ENCODE measurements around the gene ABCG1. TPM values are rescaled to one million over a fixed set of nuclear protein-coding genes. Genes with fewer than 3 reads are reported as not detected.

ABCG1 gene
- total RNA-seq, 1 donor from 2014 or later: 1.2 TPM

DNA sequence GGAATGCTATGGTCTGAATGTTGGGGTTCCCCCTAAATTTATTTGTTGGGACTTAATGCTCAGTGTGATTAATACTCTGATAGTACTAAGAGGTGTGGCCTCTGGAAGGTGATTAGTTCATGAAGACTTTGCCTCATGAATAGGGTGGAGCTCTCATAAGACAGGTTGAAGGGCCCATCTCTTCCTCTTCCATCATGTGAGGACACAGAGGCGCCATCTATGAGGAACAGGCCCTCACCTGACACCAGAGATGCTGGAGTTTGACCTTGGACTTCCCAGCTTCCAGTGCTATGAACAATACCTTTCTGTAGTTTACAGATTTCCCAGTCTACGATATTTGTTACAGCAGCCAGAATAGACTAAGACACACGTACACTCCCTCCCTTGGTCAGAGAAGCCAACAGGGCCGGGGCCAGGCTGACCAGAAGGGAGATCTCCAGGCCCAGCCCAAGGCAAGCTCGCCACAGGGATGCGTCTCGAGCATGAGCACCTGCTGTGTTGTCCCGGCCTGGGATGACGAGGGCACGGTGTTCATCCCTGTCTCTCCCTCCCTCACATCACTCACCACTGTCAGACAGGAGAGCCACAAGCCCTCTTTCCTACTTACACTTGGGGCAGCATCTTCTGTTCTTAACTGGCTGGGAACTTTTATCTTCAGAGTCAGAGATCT, 4.7 kb upstream of the ABCG1 start:
- no peak for DNase-seq (ENCODE audit: low read depth)

- DNase-seq (ENCODE audit: low read depth): no peak
Measured at GRCh38 chr21:42214921-42215320, 4.0 kb upstream of the ABCG1 start.

DNA sequence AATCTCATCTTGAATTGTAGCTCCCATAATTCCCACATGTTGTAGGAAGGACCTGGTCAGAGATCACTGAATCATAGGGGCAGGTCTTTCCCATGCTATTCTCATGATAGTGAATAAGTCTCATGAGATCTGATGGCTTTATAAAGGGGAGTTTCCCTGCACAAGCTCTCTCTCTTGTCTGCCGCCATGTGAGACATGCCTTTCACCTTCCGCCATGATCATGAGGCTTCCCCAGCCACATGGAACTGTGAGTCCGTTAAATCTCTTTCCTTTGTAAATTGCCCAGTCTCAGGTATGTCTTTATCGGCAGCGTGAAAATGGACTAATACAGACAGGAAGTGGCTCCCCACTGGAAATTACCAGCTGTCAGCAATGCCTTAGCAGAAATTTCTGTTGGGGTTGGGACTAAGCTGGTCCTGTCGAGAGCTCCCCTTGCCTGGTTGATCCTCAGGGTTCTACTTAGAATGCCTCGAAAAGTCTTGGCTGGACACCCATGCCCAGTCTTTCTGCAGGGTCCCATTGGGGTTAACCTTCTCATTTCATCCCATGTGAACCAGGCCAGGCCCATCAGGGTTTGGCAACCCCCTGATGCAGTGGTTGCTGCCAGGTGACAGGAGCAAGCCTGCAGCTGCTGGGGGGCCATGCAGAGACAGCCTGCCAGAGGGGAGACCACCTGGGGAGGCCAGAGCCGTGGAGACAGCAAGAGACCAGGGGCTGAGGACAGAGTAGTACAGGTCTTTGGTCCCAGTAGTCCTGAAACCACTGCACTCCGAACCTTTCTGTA, 2.8 kb upstream of the ABCG1 start:
- DNase-seq (ENCODE audit: low read depth): no peak

DNA sequence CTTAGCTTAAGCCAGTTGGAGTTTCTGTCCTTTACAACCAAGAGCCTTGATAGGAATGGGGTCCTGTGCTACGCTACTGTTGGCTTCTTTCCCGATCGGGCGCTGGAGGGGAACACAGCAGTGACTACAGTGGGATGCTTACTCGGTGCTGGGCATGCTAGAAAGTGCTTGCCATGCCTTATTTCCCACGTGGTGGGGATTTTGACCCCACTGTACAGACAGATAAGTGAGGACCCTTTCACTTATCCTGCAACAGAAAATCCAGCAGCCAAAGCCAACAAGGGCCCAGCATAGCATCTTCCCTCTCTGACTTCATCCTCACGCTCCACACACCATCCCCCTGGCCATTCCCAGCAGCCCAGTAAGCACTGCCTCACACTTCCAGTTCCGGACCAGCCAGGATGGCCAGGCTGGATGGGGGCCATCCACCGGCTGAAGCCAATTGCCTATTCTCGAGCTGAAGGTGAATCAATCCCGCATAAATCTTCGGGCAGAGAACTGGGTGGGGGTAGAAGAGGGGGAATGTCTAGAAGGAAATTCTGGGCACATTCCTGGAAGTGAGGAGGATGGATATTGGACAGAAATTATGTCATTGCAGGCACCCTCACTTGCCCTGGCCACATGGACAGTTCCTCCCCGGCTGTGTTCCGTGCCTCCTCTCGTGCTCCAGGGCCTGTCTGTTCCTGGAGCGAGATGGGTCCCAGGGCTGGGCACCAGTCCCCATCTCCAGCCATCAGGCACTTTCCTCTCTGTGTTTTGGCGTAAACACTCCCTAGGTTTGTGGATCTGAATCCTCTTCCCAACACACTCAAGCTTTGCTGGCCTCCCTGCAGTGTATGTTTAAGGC, 2.0 kb upstream of the ABCG1 start:
- DNase-seq (ENCODE audit: low read depth): no peak

DNA sequence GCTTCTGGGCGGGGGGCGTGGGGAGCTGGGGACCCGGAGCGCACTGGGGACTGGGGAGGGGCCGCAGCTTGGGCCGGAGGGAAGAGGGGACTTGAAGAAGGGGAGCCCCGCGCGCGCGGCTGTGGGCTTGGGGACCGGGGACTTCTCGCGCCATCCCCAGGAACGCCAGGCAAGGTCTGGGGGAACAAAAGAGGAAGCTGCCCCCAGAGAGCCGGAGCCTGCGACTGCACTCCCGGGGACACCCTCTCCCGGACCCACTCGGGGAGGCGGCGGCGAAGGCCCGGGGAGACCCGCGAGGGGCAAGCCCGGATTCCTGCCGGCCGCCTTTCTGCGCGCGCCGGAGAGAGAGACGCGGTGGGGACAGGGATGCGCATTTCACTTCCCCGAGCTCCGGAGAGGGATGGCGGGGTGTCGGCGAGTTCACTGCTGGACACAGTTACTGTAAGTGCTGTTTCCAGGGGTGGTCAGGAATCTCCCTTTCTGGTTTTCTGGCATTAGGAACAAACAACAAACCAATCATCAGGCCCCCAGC, 732 bp downstream of the ABCG1 start:
- DNase-seq (ENCODE audit: low read depth): no peak

DNA sequence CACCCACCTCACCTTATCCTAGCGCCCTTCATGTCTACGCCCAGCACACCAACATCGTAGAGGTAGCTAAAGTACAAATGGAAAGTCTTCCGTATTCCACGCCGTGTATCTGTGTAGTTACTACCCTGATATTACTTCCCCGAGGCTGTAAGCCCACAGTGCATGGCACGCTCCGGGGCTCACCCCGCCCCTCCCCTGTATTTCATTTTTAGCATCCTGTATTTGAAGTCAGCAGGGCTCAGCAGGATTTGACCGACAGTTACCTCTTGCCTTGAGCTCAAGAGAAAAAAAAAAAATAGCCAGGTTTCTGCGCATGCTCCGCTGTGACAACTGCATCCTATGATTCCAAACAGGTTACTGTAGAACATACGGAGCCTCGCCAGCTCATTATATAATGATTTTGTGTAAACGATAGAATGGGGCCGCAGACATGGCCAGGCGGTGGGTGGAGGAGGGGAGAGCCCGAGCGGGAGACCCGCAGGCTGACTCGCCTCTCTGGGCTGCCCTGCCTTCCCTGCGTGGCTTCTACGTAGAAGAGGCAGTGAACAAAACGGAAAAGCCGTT, 1.3 kb downstream of the ABCG1 start:
- peak; percentile 47 for DNase-seq (ENCODE audit: low read depth)

GRCh38 chr21:42221581-42222345, 2.8 kb downstream of the ABCG1 start:
- no peak for DNase-seq (ENCODE audit: low read depth)

GRCh38 chr21:42222386-42222785, 3.4 kb downstream of the ABCG1 start:
- DNase-seq (ENCODE audit: low read depth): no peak

- no peak for DNase-seq (ENCODE audit: low read depth)
Measured at GRCh38 chr21:42222821-42223390, 4.0 kb downstream of the ABCG1 start.

- no peak for DNase-seq (ENCODE audit: low read depth)
Measured at GRCh38 chr21:42223826-42224575, 5.1 kb downstream of the ABCG1 start.

DNA sequence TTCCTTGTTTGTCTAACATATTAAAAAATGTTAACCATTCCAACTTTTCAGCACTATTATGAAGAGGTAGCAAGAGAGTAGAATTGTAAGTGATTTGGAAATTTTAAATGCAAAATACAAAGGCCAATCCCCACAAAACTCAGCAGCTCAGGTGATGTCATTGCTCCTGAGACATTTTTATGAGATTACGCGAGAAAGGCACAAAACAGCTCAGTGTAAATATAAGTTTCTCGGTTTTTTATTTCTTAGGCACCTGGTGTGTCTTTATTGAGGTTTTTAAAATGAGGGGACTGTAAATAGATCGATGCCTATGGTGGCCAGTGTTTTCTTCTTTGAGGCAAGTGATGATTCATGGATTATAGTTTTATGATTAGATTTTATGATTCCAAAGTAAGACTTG, 6.1 kb downstream of the ABCG1 start:
- no peak for DNase-seq (ENCODE audit: low read depth)

- DNase-seq (ENCODE audit: low read depth): no peak
Measured at GRCh38 chr21:42225571-42226155, 6.7 kb downstream of the ABCG1 start.

GRCh38 chr21:42226626-42227025, 7.7 kb downstream of the ABCG1 start:
- no peak for DNase-seq (ENCODE audit: low read depth)

GRCh38 chr21:42227909-42228708, 9.2 kb downstream of the ABCG1 start:
- peak; percentile 85 for DNase-seq (ENCODE audit: low read depth)

- no peak for DNase-seq (ENCODE audit: low read depth)
Measured at GRCh38 chr21:42228709-42229220, 9.8 kb downstream of the ABCG1 start.

GRCh38 chr21:42229676-42230075, 10.7 kb downstream of the ABCG1 start:
- DNase-seq (ENCODE audit: low read depth): no peak

DNA sequence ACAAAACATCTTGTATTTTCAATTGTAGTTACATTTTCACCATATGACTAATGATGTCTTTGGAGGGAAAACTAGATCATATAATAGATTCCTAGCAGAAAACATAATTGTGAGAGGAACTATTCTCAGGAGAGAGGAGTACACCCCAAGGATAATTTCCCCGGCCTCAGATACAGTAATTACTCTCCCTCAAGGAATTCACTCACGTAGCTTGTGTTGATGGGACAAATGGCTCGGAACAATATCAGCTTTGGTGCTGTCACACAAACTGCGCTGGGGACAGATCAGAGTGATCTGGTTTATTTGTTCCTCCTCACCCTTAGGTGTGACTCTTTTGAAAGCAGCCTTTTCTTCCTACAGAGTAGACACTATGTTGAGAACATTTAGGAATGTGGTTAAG, 11.2 kb downstream of the ABCG1 start:
- DNase-seq (ENCODE audit: low read depth): no peak

DNA sequence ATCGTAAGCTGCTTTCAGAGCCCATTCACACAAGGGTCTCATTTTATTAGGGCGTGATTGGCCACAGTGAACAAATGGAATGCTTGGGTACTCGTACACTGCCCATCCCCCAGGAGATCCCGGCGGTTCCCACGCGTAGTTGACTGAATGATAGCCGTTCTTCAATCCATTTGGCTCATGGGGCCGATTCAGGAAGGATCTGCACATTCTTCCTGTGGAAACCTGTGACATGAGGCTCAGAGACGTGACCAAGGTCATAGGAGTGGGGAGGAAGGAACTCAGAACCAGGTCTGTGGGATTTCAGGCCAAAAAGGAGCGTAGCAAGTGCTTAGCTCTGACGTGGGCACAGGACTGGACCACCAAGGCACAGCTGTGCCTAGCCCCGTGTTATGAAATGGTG, 11.7 kb downstream of the ABCG1 start:
- no peak for DNase-seq (ENCODE audit: low read depth)

Measured in myocyte (in vitro differentiated cells).